Activated naive CD4-positive, alpha-beta T cell treated with anti-CD3 and anti-CD28 coated beads, Interleukin-2, amount 10 ng/mL, durations not matched to agents 7 days and 5 days (primary cell): ENCODE results near the gene DSTYK.

Source experiments
- CTCF ChIA-PET: fragments of 350-600 bp; sonication (Branson Sonifier 250); formaldehyde crosslinking; loops from one replicate; lab custom pipeline; 2021; ENCODE audit warnings: antibody characterized with exemption; lab: Charles Lee
- DNase-seq: peaks from one replicate; pipeline ENCODE4 v3.0.0-alpha.2; 2020
- H3K27ac Mint-ChIP-seq: one replicate; pipeline ENCODE4 v1.8.0; 2021; ENCODE audit warnings: mild to moderate bottlenecking, moderate library complexity, mixed read lengths
- H3K27me3 Mint-ChIP-seq: one replicate; pipeline ENCODE4 v1.8.0; 2021; ENCODE audit warnings: mild to moderate bottlenecking, mixed read lengths
- H3K36me3 Mint-ChIP-seq: one replicate; pipeline ENCODE4 v1.8.0; 2021; ENCODE audit warnings: mixed read lengths
- H3K4me1 Mint-ChIP-seq: one replicate; pipeline ENCODE4 v1.8.0; 2021; ENCODE audit warnings: mixed read lengths
- H3K4me3 Mint-ChIP-seq: one replicate; pipeline ENCODE4 v1.8.0; 2021; ENCODE audit warnings: mild to moderate bottlenecking, moderate library complexity, mixed read lengths
- H3K9me3 Mint-ChIP-seq: one replicate; pipeline ENCODE4 v1.8.0; 2021; ENCODE audit warnings: mixed read lengths

DSTYK gene

GRCh38 chr1:205248793-205249601 is 37.5 kb upstream of the DSTYK start:
- DNase-seq: no peak
- CTCF ChIA-PET: interaction anchor here (0.9 to 9.4 kb wide), 5 partner anchors 8 to 260 kb away, joined by 3 to 224 read pairs (median 6); partner anchors contain the start of gene TMCC2
- H3K9me3 Mint-ChIP-seq: no peaks in the 10 kb centered on the region
- H3K36me3 Mint-ChIP-seq: no peaks in the 10 kb centered on the region
- H3K4me3 Mint-ChIP-seq: no peak overlapping the region
- peaks cover 6% of the 10 kb centered on the region for H3K27me3 Mint-ChIP-seq
- H3K27ac Mint-ChIP-seq: no peak overlapping the region
- peaks cover 16% of the 10 kb centered on the region for H3K4me1 Mint-ChIP-seq

GRCh38 chr1:205247130-205247921 is 35.8 kb upstream of the DSTYK start:
- no peaks in the 10 kb centered on the region for H3K9me3 Mint-ChIP-seq
- H3K27ac Mint-ChIP-seq: no peak overlapping the region
- no peaks in the 10 kb centered on the region for H3K36me3 Mint-ChIP-seq
- H3K4me1 Mint-ChIP-seq: peaks cover 16% of the 10 kb centered on the region
- H3K4me3 Mint-ChIP-seq: no peak overlapping the region
- no peak for DNase-seq
- H3K27me3 Mint-ChIP-seq: peaks cover 6% of the 10 kb centered on the region
- CTCF ChIA-PET: interaction anchor here (1.4 to 3.5 kb wide), 4 partner anchors 9 to 26 kb away, joined by 5 to 23 read pairs (median 7); no protein-coding TSS in a partner anchor

- Mint-ChIP-seq H3K4me3 (no peak overlapping the region), H3K27me3 (peaks cover 6% of the 10 kb centered on the region), H3K36me3 (no peaks in the 10 kb centered on the region), H3K27ac (no peak overlapping the region), H3K9me3 (no peaks in the 10 kb centered on the region), H3K4me1 (peaks cover 16% of the 10 kb centered on the region)
- CTCF ChIA-PET: interaction anchor here (1.0 to 3.5 kb wide), 5 partner anchors 10 to 107 kb away, joined by 3 to 23 read pairs (median 6); no protein-coding TSS in a partner anchor
- DNase-seq: no peak
Measured at GRCh38 chr1:205246351-205247119, 35.0 kb upstream of the DSTYK start.

- Mint-ChIP-seq H3K27me3 (peaks cover 6% of the 10 kb centered on the region), H3K9me3 (no peaks in the 10 kb centered on the region), H3K27ac (no peak overlapping the region), H3K4me1 (peaks cover 16% of the 10 kb centered on the region), H3K36me3 (no peaks in the 10 kb centered on the region), H3K4me3 (no peak overlapping the region)
- CTCF ChIA-PET: interaction anchor here (0.9 to 1.4 kb wide), 2 partner anchors 10 to 15 kb away, joined by 3 read pairs; no protein-coding TSS in a partner anchor
- no peak for DNase-seq
Measured at GRCh38 chr1:205245096-205245495, 33.6 kb upstream of the DSTYK start.

- H3K4me1 Mint-ChIP-seq: peaks cover 16% of the 10 kb centered on the region
- H3K27me3 Mint-ChIP-seq: peaks cover 6% of the 10 kb centered on the region
- H3K4me3 Mint-ChIP-seq: no peak overlapping the region
- DNase-seq: no peak
- no peaks in the 10 kb centered on the region for H3K9me3 Mint-ChIP-seq
- H3K27ac Mint-ChIP-seq: no peak overlapping the region
- CTCF ChIA-PET: interaction anchor here (0.9 to 1.4 kb wide), 3 partner anchors 11 to 255 kb away, joined by 3 read pairs; no protein-coding TSS in a partner anchor
- H3K36me3 Mint-ChIP-seq: no peaks in the 10 kb centered on the region
Measured at GRCh38 chr1:205244384-205244783, 32.9 kb upstream of the DSTYK start.

- Mint-ChIP-seq H3K4me3 (no peak overlapping the region), H3K27me3 (peaks cover 9% of the 10 kb centered on the region), H3K9me3 (no peaks in the 10 kb centered on the region), H3K36me3 (no peaks in the 10 kb centered on the region), H3K4me1 (peaks cover 16% of the 10 kb centered on the region), H3K27ac (no peak overlapping the region)
- CTCF ChIA-PET: interaction anchor here (1.1 to 2.2 kb wide), 5 partner anchors 11 to 254 kb away, joined by 3 to 13 read pairs (median 3); no protein-coding TSS in a partner anchor
- no peak for DNase-seq
Measured at GRCh38 chr1:205243350-205244191, 32.1 kb upstream of the DSTYK start.

GRCh38 chr1:205241366-205242030 is 30.0 kb upstream of the DSTYK start:
- Mint-ChIP-seq H3K4me1 (peaks cover 20% of the 10 kb centered on the region), H3K9me3 (no peaks in the 10 kb centered on the region), H3K36me3 (no peaks in the 10 kb centered on the region), H3K4me3 (no peak overlapping the region), H3K27ac (no peak overlapping the region), H3K27me3 (peaks cover 14% of the 10 kb centered on the region)
- CTCF ChIA-PET: interaction anchor here (6.8 kb wide), 1 partner anchor 14 kb away, joined by 39 read pairs; no protein-coding TSS in a partner anchor
- DNase-seq: no peak

- no peak for DNase-seq
- Mint-ChIP-seq H3K9me3 (no peaks in the 10 kb centered on the region), H3K4me1 (peaks cover 14% of the 10 kb centered on the region), H3K27me3 (peaks cover 14% of the 10 kb centered on the region), H3K4me3 (no peak overlapping the region), H3K36me3 (no peaks in the 10 kb centered on the region), H3K27ac (no peak overlapping the region)
- CTCF ChIA-PET: interaction anchor here (0.6 to 6.8 kb wide), 3 partner anchors 12 to 99 kb away, joined by 3 to 39 read pairs (median 29); partner anchors contain the start of gene TMCC2
Measured at GRCh38 chr1:205240569-205240968, 29.1 kb upstream of the DSTYK start.

GRCh38 chr1:205240118-205240517 is 28.6 kb upstream of the DSTYK start:
- Mint-ChIP-seq H3K36me3 (no peaks in the 10 kb centered on the region), H3K9me3 (no peaks in the 10 kb centered on the region), H3K27ac (no peak overlapping the region), H3K27me3 (peaks cover 14% of the 10 kb centered on the region), H3K4me3 (no peak overlapping the region), H3K4me1 (peaks cover 14% of the 10 kb centered on the region)
- DNase-seq: no peak
- CTCF ChIA-PET: interaction anchor here (0.6 to 6.8 kb wide), 3 partner anchors 11 to 99 kb away, joined by 3 to 39 read pairs (median 29); partner anchors contain the start of gene TMCC2

GRCh38 chr1:205239078-205239477 is 27.6 kb upstream of the DSTYK start:
- Mint-ChIP-seq H3K4me3 (no peak overlapping the region), H3K27me3 (peaks cover 14% of the 10 kb centered on the region), H3K36me3 (no peaks in the 10 kb centered on the region), H3K4me1 (peaks cover 14% of the 10 kb centered on the region), H3K9me3 (no peaks in the 10 kb centered on the region), H3K27ac (no peak overlapping the region)
- DNase-seq: no peak
- CTCF ChIA-PET: interaction anchor here (4.4 to 6.8 kb wide), 2 partner anchors 10 to 16 kb away, joined by 29 to 39 read pairs; partner anchors contain the start of gene TMCC2

GRCh38 chr1:205237526-205238484 is 26.3 kb upstream of the DSTYK start:
- Mint-ChIP-seq H3K27me3 (peaks cover 14% of the 10 kb centered on the region), H3K27ac (no peak overlapping the region), H3K36me3 (no peaks in the 10 kb centered on the region), H3K9me3 (no peaks in the 10 kb centered on the region), H3K4me1 (peaks cover 19% of the 10 kb centered on the region), H3K4me3 (no peak overlapping the region)
- CTCF ChIA-PET: interaction anchor here (4.4 to 6.8 kb wide), 2 partner anchors 9 to 18 kb away, joined by 29 to 39 read pairs; partner anchors contain the start of gene TMCC2
- DNase-seq: no peak
